Measurements from ENCODE around the gene S100P.
A peak's percentile ranks its signal among the peaks of the same experiment; 100 is the strongest.
"Not testable (repeated sequence)": the region's sequence is repeated elsewhere in the genome, so short reads cannot be mapped to it uniquely, and the experiment has no call there.

S100P gene

GRCh38 chr4:6672541-6673190 is 21.0 kb upstream of the S100P start:
- not testable (repeated sequence) for DNase-seq

- peak in 15 of 51 donors; percentile 15 to 66 (median 40) for DNase-seq
Observed at GRCh38 chr4:6673191-6673659, 20.5 kb upstream of the S100P start.

GRCh38 chr4:6673660-6674499 is 19.8 kb upstream of the S100P start:
- DNase-seq = peak; percentile 47 to 96 (median 90)

- DNase-seq = peak in 2 of 51 donors; percentile 16 to 34
Observed at GRCh38 chr4:6674500-6675149, 19.1 kb upstream of the S100P start.

GRCh38 chr4:6676722-6677558 is 16.7 kb upstream of the S100P start:
- DNase-seq = no peak

- no peak for DNase-seq
Observed at GRCh38 chr4:6680372-6681034, 13.2 kb upstream of the S100P start.

- DNase-seq = no peak
Observed at GRCh38 chr4:6681191-6681590, 12.5 kb upstream of the S100P start.

GRCh38 chr4:6682862-6683590 is 10.7 kb upstream of the S100P start:
- no peak for DNase-seq

- DNase-seq = no peak
Observed at GRCh38 chr4:6684656-6685055, 9.0 kb upstream of the S100P start.

GRCh38 chr4:6686104-6686787 is 7.4 kb upstream of the S100P start:
- no peak for DNase-seq

- no peak for DNase-seq
Observed at GRCh38 chr4:6687947-6688878, 5.5 kb upstream of the S100P start.

- DNase-seq = peak in 1 of 51 donors; percentile 55
Observed at GRCh38 chr4:6688879-6689505, 4.7 kb upstream of the S100P start.

GRCh38 chr4:6689506-6689960 is 4.1 kb upstream of the S100P start:
- no peak for DNase-seq

- no peak for DNase-seq
Observed at GRCh38 chr4:6692379-6692778, 1.3 kb upstream of the S100P start.

- no peak for DNase-seq
Observed at GRCh38 chr4:6692806-6693205, 872 bp upstream of the S100P start.

GRCh38 chr4:6694177-6694901 is 661 bp downstream of the S100P start:
- no peak for DNase-seq
